GM19099 (cell line): ENCODE measurements around the gene FREM1.

Source experiments
- POLR2A ChIP-seq: IDR thresholded peaks from 3 replicates; pipeline ENCODE4 v1.6.1; 2011; ENCODE audit warnings: low read depth; ENCODE audit not compliant: insufficient read length; ENCODE audit errors: extremely low read depth

FREM1 gene

DNA sequence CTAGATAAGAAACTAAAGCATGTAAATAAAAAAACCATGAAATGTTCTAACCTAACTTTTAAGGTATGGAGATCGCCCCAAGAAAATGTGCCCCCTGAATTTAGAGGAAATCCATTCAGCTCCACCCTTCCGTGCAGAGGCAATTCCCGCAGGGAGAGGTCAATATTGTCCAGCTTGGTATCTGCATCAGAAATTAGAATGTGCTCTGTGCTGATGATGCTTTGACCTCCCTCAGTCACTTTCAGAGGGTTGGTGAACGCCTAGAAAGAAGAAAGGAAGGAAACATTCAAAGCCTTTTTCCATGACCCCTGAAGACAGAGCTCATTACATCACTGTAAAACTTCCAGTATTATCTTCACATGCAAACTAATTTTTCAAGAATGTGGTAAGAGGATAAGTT lies 91.0 kb downstream of the FREM1 start:
- TF ChIP-seq POLR2A = no peak

DNA sequence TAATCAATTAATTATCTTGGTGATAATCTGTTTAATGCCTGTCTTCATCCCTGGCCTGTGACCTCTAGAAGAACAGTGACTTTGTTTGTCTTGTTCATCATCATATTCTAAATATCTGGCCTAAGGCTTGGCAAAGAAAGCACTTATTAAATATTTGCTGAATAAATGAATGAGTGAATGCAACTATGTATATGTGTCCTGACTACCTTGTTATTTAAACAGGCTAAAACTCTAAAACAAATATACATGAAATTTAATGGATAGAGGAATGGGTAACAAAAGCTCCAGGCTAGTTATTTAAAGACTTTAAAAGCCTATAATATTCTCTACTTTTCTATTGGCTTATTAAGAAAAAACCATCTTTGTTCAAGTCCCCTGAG lies 96.0 kb downstream of the FREM1 start:
- no peak for TF ChIP-seq POLR2A

GRCh38 chr9:14813336-14814248 lies 96.6 kb downstream of the FREM1 start:
- no peak for TF ChIP-seq POLR2A

GRCh38 chr9:14812806-14813205 lies 97.4 kb downstream of the FREM1 start:
- TF ChIP-seq POLR2A = no peak

DNA sequence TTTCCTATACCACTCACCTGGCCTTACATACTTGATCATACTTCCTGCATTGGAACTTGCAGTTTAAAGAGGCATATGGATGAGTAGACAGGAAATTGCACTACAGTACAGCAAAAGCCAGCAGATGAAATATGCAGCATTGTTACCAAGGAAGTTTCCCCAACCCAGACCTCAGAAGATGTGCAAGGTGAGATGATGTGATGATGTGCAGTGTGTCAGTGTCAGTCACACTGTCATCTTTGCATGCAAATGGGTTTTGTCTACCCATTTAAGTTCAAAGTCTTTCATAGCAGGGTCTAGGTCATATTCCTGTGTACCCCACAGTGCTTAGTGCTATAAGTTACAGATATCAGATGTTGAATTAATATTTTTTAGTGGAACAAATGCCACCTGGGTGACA lies 98.4 kb downstream of the FREM1 start:
- TF ChIP-seq POLR2A = no peak

DNA sequence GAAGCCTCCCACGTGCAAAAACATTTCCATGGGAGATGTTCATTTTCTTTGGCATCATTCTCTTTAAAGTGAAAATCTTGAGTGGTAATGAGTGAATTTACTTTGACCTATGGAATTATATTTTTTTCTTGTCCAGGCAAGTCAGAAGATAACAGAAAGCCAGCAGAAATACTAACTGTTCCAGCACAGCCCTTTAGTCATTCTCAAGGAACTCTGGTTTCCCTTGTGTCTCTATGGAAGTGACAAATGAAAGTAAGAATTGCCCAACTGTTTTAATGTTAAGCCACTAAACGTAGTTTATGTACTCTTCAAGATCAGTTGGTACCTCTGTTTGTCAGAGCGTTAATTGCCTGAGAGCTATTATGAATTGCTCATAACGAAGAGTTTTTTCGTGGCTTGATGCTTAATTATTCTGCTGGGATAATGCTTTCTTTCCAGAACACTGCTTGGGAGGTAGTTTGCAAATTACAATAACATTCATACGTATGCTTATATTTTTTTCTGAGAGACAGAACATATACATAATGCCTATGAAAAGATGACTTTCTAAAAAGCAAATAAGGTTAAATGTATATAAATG lies 103.2 kb downstream of the FREM1 start:
- no peak for TF ChIP-seq POLR2A

GRCh38 chr9:14799030-14799429 lies 111.2 kb downstream of the FREM1 start:
- TF ChIP-seq POLR2A = no peak

DNA sequence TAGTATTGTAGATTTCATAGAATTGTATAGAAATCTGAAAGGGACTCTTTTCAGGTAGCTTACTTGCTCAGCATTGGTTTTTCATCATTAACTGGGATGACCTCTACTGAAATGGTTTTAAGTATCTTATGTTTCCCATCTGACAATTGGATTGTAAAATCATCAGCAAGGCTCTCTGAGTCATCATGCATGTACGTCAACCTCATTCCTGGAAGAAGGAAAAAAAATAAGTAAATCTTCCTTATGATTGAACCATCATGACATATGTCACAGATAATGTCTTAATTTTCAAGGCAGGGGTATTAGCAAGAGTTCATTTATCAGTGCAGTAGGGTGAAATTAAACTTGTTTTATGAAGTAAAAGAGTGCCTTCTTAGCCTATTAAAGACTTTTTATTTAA lies 112.8 kb downstream of the FREM1 start:
- no peak for TF ChIP-seq POLR2A

DNA sequence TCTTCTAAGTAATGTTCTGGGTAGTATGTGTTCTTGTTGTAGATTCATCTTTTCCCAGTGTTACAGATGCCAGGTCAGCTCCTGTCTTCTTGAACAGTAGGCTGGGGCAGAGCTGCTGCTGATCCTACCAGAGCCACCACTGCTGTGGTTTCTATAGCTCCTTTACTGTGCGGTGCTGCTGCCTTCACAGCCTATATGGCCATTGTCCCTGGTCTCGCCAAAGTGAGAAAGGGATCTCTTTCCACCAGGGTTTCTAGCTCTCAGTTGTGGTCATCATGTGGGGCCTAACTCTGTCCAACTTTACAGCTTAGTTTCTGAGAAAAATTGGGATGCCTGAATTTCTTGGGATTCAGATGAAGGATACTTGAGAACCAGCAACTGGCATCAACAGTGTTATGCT lies 116.8 kb downstream of the FREM1 start:
- TF ChIP-seq POLR2A = no peak

DNA sequence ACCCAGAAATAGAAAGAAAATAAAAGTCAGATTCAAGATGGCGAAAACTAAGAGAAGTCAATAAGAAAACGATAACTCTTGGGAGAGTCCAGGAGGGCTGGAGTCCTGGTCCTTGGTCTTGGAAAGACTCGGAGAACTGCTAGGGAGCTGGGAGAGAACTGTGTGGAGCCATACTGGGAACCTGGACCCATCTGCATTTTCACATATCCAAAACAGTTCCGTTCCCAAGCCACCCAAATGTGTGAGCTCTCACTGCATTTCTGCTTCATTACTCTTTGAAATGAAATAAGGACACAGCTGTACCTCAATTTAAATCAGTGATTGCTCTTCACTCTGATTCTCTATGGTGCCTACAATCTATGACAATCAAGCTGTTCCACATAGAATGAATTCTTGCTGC lies 119.6 kb downstream of the FREM1 start:
- TF ChIP-seq POLR2A = no peak

DNA sequence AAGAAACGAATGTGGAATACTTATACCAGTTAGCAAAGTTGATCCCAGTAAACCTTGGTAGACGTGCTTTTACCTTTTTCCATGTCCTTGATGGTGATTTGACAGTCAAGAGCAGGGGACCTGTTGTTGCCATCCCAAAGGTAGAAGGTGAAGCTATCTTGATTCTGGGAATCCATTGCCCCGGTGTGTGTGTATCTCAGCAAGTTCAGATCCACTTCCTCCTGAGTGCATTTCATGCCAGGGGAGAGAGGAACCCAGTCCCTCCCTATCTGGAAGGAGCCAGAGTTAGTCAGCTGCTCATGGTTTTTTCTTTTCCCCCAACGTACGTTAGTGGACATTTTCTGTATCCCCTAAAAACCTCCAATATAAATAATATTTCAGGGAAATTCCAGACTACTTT lies 121.4 kb downstream of the FREM1 start:
- no peak for TF ChIP-seq POLR2A

- no peak for TF ChIP-seq POLR2A
These were observed 126.9 kb downstream of the FREM1 start for GRCh38 chr9:14783358-14783757.

GRCh38 chr9:14782286-14783051 lies 127.8 kb downstream of the FREM1 start:
- no peak for TF ChIP-seq POLR2A

- TF ChIP-seq POLR2A = no peak
These were observed 129.5 kb downstream of the FREM1 start for GRCh38 chr9:14780693-14781092.

DNA sequence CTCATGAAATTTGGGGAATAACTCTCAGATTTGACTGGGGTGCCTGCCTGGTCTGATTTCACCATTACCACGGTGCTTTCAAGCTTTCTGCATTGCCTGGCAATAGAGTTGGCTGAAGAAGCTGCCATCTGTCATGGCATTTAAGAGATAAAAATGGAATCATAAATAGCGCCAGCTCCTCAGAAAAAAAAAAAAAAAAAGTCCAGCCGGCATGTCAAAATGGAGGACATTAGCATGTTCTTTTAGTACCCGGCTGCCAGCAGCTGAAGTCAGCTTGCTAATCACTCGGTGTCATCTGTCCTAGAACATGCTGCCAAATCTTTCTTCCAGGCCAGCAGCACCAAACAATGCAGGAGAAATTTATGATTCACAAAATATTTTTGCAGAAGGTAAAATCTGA lies 130.0 kb downstream of the FREM1 start:
- no peak for TF ChIP-seq POLR2A

GRCh38 chr9:14779566-14780022 lies 130.6 kb downstream of the FREM1 start:
- no peak for TF ChIP-seq POLR2A

- TF ChIP-seq POLR2A = no peak
These were observed 131.7 kb downstream of the FREM1 start for GRCh38 chr9:14778565-14778964.

DNA sequence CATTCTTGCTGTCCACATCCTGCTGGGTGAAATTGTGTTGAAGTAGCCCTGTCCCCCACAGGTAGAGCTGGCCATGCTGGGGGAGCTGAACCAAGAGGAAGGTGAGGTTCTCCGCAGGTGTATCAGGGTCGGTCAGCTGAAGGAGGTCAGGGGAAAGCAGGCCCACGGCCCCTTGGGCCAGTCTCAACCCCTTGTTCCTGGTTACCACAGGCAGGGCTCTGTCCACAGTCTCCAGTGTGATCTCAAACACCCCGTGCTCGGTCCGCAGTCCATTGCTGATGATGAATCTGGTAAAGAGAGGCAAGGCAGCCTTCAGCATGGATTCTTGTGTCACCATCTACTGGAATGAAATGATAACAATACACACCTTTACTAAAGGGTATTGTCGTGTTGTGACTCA lies 134.3 kb downstream of the FREM1 start:
- no peak for TF ChIP-seq POLR2A
